Activated effector memory CD4-positive, alpha-beta T cell treated with Interleukin-2 at 50 U/mL for 16 hours (primary cell): ENCODE results near the gene CSMD2.
"Not testable (repeated sequence)": the region's sequence is repeated elsewhere in the genome, so short reads cannot be mapped to it uniquely, and the experiment has no call there.

Experiments
- DNase-seq: peaks from one replicate; pipeline ENCODE4 v3.0.0-alpha.2; 2020

The CSMD2 gene

DNA sequence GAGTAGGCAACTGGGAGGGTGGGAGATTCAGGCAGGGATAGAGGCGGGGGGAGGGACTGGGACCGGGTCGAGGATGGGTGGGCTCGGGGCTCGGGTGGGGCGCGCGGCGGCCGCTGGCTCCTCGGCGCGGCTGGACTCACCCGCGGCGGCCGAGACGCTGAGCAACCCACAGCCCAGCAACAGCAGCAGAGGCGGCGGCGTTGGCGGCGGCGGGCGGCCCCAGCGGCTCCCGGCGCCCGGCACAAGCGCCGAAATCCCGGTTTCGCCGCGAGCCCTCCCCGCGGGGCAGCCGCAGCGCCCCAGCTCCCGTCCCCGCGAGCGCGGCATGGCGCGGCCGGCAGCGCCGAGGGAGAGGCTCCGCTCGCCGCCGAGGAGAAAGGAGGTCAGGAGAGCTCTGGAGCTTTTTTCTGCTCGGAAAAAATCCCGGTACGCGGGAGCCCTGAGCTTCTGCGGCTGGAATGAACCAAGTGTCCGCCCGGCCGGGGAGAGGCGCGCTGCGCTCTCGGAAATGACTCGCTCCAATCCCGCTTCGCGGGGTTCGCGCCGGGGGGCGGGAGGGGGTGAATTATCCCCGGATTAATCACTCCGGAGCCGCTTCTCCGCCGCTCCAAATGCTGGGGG lies at the start of gene CSMD2:
TSS of gene CSMD2 (minus strand) at position 460 of the 621 bp plus-strand sequence. CDS start at position 327, 133 bp downstream.
- DNase-seq, result no peak

DNA sequence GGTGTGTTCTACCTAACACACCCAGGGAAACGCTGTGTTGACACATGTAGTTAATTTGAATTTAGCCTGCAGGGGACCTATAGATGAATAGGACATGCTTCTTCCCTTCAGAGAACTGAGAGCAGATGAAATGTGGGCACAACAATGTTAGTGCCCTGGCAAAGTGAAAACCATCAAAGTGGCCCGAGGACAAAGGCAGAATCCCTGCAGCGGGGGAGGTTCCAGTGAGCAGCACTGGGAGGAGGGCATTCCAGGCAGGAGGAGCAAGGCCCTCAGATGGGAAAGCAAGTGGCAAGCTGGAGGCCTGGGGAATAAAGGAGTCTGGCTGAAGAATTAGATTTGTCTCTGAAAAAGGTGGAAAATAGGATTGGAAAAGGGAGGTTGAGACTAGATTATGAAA lies 48.9 kb upstream of the CSMD2 start:
- DNase-seq, result no peak

DNA sequence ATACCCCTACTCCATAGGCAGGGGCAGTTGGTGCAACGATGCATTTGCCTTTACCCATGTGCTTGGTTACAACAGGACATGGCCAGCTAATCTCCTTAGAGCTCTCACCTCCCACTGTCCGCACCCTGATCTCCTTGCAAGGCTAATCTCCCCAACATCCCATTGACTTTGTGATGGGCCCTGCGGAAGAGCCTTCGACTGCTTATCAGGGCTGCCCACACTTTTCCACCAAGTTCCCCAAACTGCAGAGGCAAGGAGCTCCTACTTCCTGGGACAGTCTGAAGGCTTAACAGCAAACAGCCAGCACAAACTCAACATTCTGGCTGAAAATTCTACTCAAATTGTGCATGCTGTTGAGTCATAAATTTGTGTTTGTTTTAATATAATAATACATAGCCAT lies 47.6 kb upstream of the CSMD2 start:
- no peak for DNase-seq

DNA sequence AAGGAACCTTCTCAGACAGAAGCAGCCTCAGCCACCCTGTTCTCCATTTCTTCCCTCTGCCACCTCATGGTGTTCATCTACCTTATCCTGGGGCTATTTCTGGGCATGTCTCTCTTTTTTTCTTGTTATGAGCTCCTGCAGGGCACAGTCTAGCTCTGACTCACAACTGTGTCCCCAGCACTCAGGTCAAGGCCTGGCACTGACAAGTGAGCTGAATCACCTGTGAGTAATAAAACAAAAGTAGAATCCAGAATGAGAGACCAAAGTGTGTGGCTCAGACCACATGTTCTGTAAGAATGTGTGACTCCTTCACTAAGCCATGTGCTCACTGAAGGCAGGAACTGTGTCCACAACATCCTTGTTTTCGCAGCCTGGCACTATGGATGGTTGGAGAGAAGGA lies 34.9 kb upstream of the CSMD2 start:
- DNase-seq, result no peak

DNA sequence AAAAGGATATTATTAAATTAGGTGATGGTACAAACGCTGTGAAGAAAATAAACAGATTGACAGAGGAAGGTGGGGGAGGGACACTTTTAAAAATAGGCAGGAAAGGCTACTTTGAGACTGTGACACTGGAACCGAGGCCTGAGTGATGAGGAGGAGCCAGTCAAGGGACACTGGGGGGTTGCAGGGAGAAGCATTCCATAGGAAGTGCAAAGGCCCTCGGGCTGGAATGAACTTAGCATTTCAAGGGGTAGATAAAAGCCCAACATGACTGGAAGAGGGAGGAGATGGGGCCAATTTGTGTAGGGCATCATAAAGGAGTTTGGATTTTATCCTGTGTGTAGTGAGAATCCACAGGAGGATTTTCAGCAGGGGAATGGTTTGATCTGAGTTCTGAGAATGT lies 27.6 kb upstream of the CSMD2 start:
- no peak for DNase-seq

DNA sequence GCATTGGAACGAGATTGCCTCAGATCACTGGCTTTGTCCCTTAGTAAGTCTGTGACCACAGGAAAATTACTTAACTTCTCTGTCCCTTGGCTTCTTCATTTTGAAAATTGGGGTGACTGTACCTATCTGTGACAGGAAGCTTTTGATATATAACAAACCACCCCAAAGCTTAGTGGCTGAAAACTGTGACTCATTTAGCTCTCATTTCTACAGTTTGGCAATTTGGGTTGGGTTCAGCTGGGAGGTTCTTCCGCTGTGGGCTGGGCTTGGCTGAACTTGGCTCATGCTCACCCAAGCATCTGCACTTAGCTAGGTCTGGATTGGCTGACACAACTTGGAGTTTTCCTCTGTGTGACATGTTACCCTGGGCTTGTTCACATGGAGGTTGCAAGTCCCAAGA lies 25.7 kb upstream of the CSMD2 start:
- DNase-seq, result no peak

DNA sequence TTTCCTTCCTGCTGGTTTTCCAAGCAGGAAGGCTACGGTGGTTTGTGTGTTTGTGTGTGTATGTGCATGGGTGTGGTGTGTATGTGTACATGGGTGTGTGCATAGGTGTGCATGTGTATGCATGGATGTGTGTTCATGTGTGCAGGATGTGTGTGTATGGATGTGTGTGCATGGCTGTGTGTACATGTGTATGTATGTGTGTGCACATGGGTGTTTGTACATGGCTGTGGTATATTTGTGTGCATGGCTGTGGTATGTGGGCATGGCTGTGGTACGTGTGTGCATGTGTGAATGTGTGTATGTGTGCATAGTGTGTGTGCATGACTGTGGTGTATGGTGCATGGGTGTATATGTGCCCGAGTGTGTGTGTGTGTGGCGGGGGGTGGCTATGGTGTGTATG lies 24.0 kb upstream of the CSMD2 start:
- DNase-seq, result no peak

DNA sequence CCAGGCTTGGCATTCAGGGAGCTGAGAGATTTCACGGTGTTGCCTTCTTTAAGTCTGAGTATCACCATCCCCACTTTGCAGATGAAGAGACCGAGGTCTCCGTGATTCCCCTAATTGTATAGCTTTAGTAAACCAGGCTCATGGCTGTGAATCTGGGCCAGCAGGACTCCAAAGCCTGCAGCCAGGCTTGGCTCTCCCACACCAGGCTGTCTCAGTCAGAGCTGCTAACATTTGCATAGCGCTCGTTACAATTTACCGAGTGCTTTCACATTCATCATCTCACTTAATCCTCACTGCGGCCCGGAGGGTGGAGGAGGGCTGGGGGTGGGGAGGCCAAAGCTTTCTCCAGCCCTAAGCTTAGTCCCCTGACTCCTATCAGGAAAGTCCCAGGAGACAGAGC lies 23.4 kb upstream of the CSMD2 start:
- no peak for DNase-seq

DNA sequence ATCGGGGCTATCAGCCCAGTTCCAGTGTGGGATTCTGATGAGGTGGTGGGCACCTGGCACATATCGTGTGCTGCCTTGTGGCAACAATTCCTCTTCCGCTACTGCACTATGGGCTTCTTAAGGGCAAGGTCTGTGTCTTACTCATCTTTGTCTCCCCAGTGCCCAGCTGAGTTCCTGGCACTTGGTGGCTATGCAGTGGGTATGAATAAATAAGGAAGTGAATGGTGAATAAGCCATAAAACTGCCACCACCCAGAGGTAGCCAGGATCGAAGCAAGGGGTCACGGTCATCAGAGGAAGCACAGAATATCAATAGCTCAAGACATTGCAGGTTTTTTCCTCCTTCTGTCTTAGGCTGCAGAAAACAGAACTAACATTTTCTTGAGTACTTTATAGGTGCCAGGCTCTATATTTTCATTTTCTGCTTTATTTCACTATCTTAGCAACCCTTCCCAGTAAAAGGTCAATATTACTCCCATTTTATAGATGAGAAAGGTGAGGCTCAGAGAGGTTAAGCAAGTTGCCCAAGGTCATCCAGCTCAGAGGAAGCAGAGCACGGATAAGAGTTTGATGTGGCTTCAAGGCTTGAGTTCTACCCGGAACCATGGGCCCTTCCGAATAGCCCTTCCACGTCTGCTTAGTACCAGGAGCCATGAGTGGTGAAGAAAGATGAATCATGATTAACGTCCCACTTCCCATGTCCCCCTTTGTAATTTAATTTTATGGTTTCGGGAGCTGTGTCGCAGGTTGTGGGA lies 21.9 kb upstream of the CSMD2 start:
- DNase-seq, result no peak

- not testable (repeated sequence) for DNase-seq
Measured at GRCh38 chr1:34183381-34183780, 18.4 kb upstream of the CSMD2 start.

DNA sequence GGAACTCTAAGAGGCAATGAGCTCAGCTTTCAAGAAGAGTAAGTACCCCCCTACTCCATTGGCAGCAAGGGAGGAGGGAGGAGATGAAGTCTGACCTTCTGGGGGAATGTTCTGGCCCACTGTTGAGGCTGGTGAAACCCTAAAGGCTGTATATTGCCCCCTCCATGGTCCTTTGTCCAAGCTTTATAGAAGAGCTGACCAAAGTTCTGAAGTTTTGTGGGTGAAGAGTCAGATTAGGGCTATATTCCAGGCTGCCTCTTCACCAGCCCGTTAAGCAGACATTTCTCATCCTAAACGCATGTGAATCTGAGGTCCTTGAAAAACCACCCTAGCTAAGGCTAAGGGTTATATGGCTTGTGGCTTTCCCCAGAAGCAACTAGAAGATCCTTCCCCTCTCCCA lies 13.0 kb upstream of the CSMD2 start:
- DNase-seq, result no peak

GRCh38 chr1:34176830-34177603 lies 12.0 kb upstream of the CSMD2 start, which contains the start of gene C1orf94:
Gene C1orf94, plus strand, starts transcription at chr1:34176907. Its CDS starts 883 bp downstream, at chr1:34177790.
- DNase-seq, result no peak

DNA sequence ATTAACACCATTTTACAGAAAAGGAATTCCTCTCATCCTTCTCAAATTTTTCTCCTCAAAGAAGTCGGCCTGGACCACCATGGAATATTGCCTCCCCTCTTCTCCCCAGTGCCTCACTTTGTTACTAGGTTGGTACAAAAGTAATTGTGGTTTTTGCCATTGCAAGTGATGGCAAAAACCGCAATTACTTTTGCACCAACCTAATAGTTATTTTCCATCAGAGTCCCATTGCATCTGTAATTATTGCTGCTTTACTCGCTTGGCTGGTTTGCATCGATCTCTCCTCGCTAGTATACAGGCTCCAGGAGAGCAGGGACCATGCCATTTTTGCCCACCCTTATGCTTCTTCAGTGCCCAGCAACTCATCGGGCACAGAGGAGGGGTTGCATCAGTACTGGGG lies 10.7 kb upstream of the CSMD2 start:
- no peak for DNase-seq

DNA sequence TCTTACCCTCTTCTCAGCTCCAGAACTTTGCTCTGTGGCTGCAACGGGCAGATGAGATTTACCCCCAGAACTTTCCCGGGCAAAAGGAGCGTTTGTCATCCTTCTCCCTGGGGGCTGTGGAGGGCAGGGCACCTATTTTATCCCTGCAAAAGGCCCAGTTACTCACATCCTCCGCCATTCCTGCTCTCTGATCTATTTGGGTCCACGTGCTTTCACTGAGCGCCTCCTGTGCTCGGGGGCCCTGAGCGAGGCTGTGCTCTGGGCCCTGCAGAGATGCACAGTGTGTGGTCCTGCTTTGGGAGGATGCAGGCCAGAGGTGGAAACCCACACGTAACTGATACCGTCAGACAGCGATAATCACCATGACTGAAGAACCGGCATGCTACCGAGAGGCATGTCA lies 2.4 kb upstream of the CSMD2 start:
- no peak for DNase-seq

GRCh38 chr1:34166625-34167361 lies 1.8 kb upstream of the CSMD2 start:
- no peak for DNase-seq

DNA sequence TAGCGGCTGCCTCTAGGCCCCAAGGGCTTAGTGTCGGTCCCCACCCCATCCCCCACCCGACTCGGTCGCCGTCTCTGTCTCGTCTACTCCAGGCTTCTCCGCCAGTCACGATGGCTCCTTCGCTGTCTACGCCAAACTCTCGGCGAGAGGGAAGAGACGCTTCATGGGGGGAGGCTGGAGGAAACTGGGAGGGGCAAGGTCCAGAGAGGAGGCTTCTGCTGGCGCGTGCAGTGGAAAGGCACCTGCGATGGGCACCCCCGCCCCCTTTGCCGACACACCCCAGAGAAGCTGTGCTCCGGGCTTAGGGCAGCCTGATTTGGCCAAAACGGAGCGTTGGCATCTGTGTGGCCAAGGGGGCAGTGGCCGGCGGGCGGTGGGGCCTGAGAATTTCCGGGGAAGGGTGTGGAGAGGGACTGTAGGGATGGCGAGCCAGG lies 1.2 kb upstream of the CSMD2 start:
- no peak for DNase-seq

DNA sequence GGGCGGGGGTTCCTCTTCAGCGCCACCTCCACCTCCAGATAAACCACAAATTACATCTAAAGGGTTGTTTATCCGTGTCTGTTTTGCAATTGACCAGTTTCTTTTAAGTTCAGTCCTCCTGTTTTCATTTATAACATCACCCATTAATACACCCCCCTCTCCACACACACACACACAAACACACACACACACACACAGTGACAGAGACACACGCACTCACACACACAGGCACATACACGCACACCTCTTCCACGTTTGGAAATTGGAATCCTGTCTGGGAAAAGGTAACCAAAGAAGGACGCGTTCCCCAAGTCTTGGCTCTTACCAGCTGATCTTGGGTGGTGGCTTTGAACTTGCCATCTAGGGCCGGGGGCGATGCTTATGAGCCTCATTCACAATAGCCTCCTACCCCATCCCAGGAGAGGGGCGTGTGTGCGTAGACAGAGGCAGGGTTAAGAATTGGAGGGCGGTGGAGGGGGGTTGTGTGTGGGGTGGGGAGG lies 442 bp upstream of the CSMD2 start:
- no peak for DNase-seq

GRCh38 chr1:34163792-34164731 lies 968 bp downstream of the CSMD2 start:
- no peak for DNase-seq

- DNase-seq, result no peak
Measured at GRCh38 chr1:34162852-34163766, 1.9 kb downstream of the CSMD2 start.

GRCh38 chr1:34156739-34157138 lies 8.3 kb downstream of the CSMD2 start:
- DNase-seq, result no peak

GRCh38 chr1:34155860-34156259 lies 9.2 kb downstream of the CSMD2 start:
- DNase-seq, result no peak
